Liver (tissue), 9 donors: Measurements from ENCODE around the gene TMUB1. TPM values are rescaled to one million over a fixed set of nuclear protein-coding genes. Genes with fewer than 3 reads are reported as not detected.

Source experiments
- DNase-seq: peaks from one replicate; pipeline ENCODE4 v3.0.0-alpha.2; 2017; ENCODE audit warnings: low spot score
- H3K27ac ChIP-seq, 2 donors: one replicate each; pipeline ENCODE4 v1.7.0; 2013; ENCODE audit warnings: inconsistent platforms in 2 of 2, low read length in 2 of 2, control low read depth in 1 of 2, low read depth in 1 of 2, mild to moderate bottlenecking in 1 of 2
- H3K27me3 ChIP-seq, 4 donors: one replicate each; pipeline versions ENCODE4 v1.6.1 to v1.7.0; 2013; ENCODE audit warnings: low read length in 3 of 4, inconsistent platforms in 1 of 4, mild to moderate bottlenecking in 1 of 4, moderate library complexity in 1 of 4; ENCODE audit not compliant: control insufficient read depth in 4 of 4, insufficient read depth in 4 of 4
- H3K36me3 ChIP-seq, 4 donors: one replicate each; pipeline versions ENCODE4 v1.6.1 to v1.7.0; 2013; ENCODE audit warnings: low read length in 3 of 4, mild to moderate bottlenecking in 3 of 4, low read depth in 1 of 4, moderate library complexity in 1 of 4; ENCODE audit not compliant: control insufficient read depth in 4 of 4, insufficient read depth in 3 of 4
- H3K4me1 ChIP-seq, 4 donors: one replicate each; pipeline versions ENCODE4 v1.6.1 to v1.7.0; 2013; ENCODE audit warnings: low read length in 3 of 4, mild to moderate bottlenecking in 3 of 4, moderate library complexity in 1 of 4; ENCODE audit not compliant: control insufficient read depth in 4 of 4, insufficient read depth in 4 of 4
- H3K4me3 ChIP-seq, 3 donors: one replicate each; pipeline versions ENCODE4 v1.6.1 to v1.7.0; 2013; ENCODE audit warnings: low read length in 3 of 3, control low read depth in 1 of 3, low read depth in 1 of 3, mild to moderate bottlenecking in 1 of 3
- H3K9ac ChIP-seq, 2 donors: one replicate each; pipeline ENCODE4 v1.7.0; 2013; ENCODE audit warnings: low read length in 2 of 2, mild to moderate bottlenecking in 2 of 2, moderate library complexity in 2 of 2, control low read depth in 1 of 2, low read depth in 1 of 2
- H3K9me3 ChIP-seq, 4 donors: one replicate each; pipeline versions ENCODE4 v1.6.1 to v1.7.0; 2013; ENCODE audit warnings: low read length in 3 of 4; ENCODE audit not compliant: control insufficient read depth in 4 of 4
- ATF3 ChIP-seq: IDR thresholded peaks from 2 replicates; pipeline ENCODE4 v1.6.1; 2016; ENCODE audit warnings: antibody characterized with exemption
- EGR1 ChIP-seq, 2 donors: IDR thresholded peaks; 2 replicates each; pipeline ENCODE4 v1.6.1; 2016 to 2018; ENCODE audit warnings: antibody characterized with exemption in 2 of 2, low read depth in 2 of 2
- GABPA ChIP-seq, 2 donors: IDR thresholded peaks in 1 of 2; conservative IDR thresholded peaks in 1 of 2; 2 replicates each; pipeline ENCODE4 v1.6.1; 2016; ENCODE audit warnings: antibody characterized with exemption in 2 of 2, mild to moderate bottlenecking in 1 of 2, moderate library complexity in 1 of 2
- HNF4A ChIP-seq, 2 donors: conservative IDR thresholded peaks; 2 replicates each; pipeline ENCODE4 v1.6.1; 2016; ENCODE audit warnings: antibody characterized with exemption in 2 of 2, mild to moderate bottlenecking in 2 of 2
- HNF4G ChIP-seq: IDR thresholded peaks from 2 replicates; pipeline ENCODE4 v1.6.1; 2016; ENCODE audit warnings: antibody characterized with exemption
- JUND ChIP-seq, 2 donors: IDR thresholded peaks; 2 replicates each; pipeline ENCODE4 v1.6.1; 2016; ENCODE audit warnings: antibody characterized with exemption in 2 of 2
- NR2F2 ChIP-seq: IDR thresholded peaks from 2 replicates; pipeline ENCODE4 v1.6.1; 2016; ENCODE audit warnings: antibody characterized with exemption
- RAD21 ChIP-seq, 2 donors: IDR thresholded peaks; 2 replicates each; pipeline ENCODE4 v1.6.1; 2016; ENCODE audit warnings: antibody characterized with exemption in 2 of 2, mild to moderate bottlenecking in 2 of 2
- RXRA ChIP-seq, 2 donors: IDR thresholded peaks; 2 replicates each; pipeline ENCODE4 v1.6.1; 2017 to 2018; ENCODE audit warnings: antibody characterized with exemption in 2 of 2, mild to moderate bottlenecking in 1 of 2
- SP1 ChIP-seq: IDR thresholded peaks from 2 replicates; pipeline ENCODE4 v1.6.1; 2018; ENCODE audit warnings: antibody characterized with exemption, mild to moderate bottlenecking
- YY1 ChIP-seq: IDR thresholded peaks from 2 replicates; pipeline ENCODE4 v1.6.1; 2016; ENCODE audit warnings: antibody characterized with exemption, mild to moderate bottlenecking
- WGBS: extraction: QIAGEN DNeasy Blood & Tissue Kit; methylation state at CpG from one replicate; pipeline ENCODE4 v1.1.7; 2013; 5-methylcytosine and 5-hydroxymethylcytosine counted together
- polyA plus RNA-seq, 2 donors: library from polyadenylated mRNA; stranded (reverse) in 1 of 2; unstranded in 1 of 2; fragments of 200-250 nt in 1 of 2; fragments of >200 nt in 1 of 2; fragmentation: Nextera tagmentation in 1 of 2; extraction: Ambion mirVana in 1 of 2; gene quantifications; one replicate each; pipeline versions ENCODE4 v1.2.1 to v1.2.3, GENCODE V29; 2013 to 2015
- total RNA-seq, 2 donors: library from RNA; depleted of rRNA; stranded (reverse); fragments of >200 nt; gene quantifications; one replicate each; pipeline ENCODE4 v1.2.3, GENCODE V29; 2014
- TF ChIP-seq, protein P1 (sequence below): IDR thresholded peaks from 2 replicates; pipeline ENCODE4 v1.6.1; 2016; ENCODE audit warnings: antibody characterized with exemption
- TF ChIP-seq, protein P2 (sequence below): fragments of 150-350 bp; IDR thresholded peaks from 2 replicates; pipeline ENCODE4 v1.5.1; 2017; ENCODE audit warnings: improper control_type of control experiment, low read depth, low read length; ENCODE audit not compliant: missing input control
- TF ChIP-seq, protein P3 (sequence below): IDR thresholded peaks from 2 replicates; pipeline ENCODE4 v1.6.1; 2016; ENCODE audit warnings: antibody characterized with exemption
- TF ChIP-seq, protein P4 (sequence below): IDR thresholded peaks from 2 replicates; pipeline ENCODE4 v1.6.1; 2016; ENCODE audit warnings: antibody characterized with exemption, mild to moderate bottlenecking
- donor health status: healthy.
- donor health status: healthy.
- donor health status: healthy.
- donor health status: healthy.
- donor health status: healthy.

The TMUB1 gene
- total and polyA plus RNA-seq, 4 donors: 15.1 to 51.7 (median 30.5) TPM

DNA sequence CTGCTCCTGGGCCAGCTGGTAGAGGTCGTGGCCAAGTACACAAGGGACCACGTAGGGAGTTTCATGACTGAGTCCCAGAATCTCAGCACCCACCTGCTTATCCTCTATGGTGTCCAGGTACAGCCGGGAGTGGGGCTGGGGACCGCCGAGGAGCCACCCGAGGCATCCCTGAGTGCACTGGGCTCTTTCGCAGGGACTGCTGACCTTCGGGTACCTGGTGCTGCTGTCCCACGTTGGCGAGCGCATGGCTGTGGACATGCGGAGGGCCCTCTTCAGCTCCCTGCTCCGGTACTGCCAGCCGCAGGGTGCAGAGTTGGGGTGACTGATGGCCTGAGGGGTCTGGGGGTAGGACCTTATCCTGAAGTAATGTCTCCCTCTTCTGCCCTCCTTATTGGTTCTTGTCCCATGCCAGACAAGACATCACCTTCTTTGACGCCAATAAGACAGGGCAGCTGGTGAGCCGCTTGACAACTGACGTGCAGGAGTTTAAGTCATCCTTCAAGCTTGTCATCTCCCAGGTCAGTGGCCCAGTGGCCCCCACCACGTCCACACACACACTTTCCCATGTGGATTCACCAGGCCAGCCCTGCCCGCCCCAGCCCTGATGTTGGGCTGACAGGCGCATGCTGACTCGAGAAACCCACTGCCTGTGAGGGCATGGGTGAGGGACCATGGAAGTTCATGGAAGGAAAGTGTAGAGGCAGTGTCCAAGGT, 48.8 kb downstream of the TMUB1 start (continued):
- TF ChIP-seq, protein P1, sequence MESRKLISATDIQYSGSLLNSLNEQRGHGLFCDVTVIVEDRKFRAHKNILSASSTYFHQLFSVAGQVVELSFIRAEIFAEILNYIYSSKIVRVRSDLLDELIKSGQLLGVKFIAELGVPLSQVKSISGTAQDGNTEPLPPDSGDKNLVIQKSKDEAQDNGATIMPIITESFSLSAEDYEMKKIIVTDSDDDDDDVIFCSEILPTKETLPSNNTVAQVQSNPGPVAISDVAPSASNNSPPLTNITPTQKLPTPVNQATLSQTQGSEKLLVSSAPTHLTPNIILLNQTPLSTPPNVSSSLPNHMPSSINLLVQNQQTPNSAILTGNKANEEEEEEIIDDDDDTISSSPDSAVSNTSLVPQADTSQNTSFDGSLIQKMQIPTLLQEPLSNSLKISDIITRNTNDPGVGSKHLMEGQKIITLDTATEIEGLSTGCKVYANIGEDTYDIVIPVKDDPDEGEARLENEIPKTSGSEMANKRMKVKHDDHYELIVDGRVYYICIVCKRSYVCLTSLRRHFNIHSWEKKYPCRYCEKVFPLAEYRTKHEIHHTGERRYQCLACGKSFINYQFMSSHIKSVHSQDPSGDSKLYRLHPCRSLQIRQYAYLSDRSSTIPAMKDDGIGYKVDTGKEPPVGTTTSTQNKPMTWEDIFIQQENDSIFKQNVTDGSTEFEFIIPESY: no peak
- TF ChIP-seq EGR1 (IDR thresholded peaks at IDR 0.05; ENCODE audit: low read depth in 2 of 2): no peak
- TF ChIP-seq SP1: no peak
- TF ChIP-seq NR2F2: no peak
- TF ChIP-seq HNF4A (conservative IDR thresholded peaks at IDR 0.05): no peak
- TF ChIP-seq RAD21 (IDR thresholded peaks at IDR 0.05): no peak
- TF ChIP-seq RXRA (IDR thresholded peaks at IDR 0.05): no peak
- no peak for TF ChIP-seq HNF4G

- H3K9ac ChIP-seq: no peak overlapping the region
- no peak overlapping the region for H3K4me3 ChIP-seq
- H3K4me1 ChIP-seq: peaks cover 4 to 7% (median 4%) of the 10 kb centered on the region in 4 donors
- DNase-seq: no peak
- no peak overlapping the region for H3K27ac ChIP-seq
- H3K27me3 ChIP-seq: no peaks in the 10 kb centered on the region
- no peaks in the 10 kb centered on the region for H3K9me3 ChIP-seq
- H3K36me3 ChIP-seq: peaks cover 0 to 22% (median 5%) of the 10 kb centered on the region in 4 donors
- TF ChIP-seq RXRA (IDR thresholded peaks at IDR 0.05) (no peak), GABPA (IDR thresholded peaks at IDR 0.05 in 1 of 2, conservative IDR thresholded peaks at IDR 0.05 in 1 of 2) (no peak), JUND (IDR thresholded peaks at IDR 0.05) (no peak), HNF4G (no peak), HNF4A (conservative IDR thresholded peaks at IDR 0.05) (no peak), YY1 (no peak), RAD21 (IDR thresholded peaks at IDR 0.05) (no peak), ATF3 (no peak), EGR1 (IDR thresholded peaks at IDR 0.05; ENCODE audit: low read depth in 2 of 2) (no peak), NR2F2 (no peak)
- TF ChIP-seq, protein P2, sequence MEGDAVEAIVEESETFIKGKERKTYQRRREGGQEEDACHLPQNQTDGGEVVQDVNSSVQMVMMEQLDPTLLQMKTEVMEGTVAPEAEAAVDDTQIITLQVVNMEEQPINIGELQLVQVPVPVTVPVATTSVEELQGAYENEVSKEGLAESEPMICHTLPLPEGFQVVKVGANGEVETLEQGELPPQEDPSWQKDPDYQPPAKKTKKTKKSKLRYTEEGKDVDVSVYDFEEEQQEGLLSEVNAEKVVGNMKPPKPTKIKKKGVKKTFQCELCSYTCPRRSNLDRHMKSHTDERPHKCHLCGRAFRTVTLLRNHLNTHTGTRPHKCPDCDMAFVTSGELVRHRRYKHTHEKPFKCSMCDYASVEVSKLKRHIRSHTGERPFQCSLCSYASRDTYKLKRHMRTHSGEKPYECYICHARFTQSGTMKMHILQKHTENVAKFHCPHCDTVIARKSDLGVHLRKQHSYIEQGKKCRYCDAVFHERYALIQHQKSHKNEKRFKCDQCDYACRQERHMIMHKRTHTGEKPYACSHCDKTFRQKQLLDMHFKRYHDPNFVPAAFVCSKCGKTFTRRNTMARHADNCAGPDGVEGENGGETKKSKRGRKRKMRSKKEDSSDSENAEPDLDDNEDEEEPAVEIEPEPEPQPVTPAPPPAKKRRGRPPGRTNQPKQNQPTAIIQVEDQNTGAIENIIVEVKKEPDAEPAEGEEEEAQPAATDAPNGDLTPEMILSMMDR: no peak
- TF ChIP-seq, protein P3, sequence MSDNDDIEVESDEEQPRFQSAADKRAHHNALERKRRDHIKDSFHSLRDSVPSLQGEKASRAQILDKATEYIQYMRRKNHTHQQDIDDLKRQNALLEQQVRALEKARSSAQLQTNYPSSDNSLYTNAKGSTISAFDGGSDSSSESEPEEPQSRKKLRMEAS: no peak
- TF ChIP-seq, protein P1: no peak
- TF ChIP-seq, protein P4, sequence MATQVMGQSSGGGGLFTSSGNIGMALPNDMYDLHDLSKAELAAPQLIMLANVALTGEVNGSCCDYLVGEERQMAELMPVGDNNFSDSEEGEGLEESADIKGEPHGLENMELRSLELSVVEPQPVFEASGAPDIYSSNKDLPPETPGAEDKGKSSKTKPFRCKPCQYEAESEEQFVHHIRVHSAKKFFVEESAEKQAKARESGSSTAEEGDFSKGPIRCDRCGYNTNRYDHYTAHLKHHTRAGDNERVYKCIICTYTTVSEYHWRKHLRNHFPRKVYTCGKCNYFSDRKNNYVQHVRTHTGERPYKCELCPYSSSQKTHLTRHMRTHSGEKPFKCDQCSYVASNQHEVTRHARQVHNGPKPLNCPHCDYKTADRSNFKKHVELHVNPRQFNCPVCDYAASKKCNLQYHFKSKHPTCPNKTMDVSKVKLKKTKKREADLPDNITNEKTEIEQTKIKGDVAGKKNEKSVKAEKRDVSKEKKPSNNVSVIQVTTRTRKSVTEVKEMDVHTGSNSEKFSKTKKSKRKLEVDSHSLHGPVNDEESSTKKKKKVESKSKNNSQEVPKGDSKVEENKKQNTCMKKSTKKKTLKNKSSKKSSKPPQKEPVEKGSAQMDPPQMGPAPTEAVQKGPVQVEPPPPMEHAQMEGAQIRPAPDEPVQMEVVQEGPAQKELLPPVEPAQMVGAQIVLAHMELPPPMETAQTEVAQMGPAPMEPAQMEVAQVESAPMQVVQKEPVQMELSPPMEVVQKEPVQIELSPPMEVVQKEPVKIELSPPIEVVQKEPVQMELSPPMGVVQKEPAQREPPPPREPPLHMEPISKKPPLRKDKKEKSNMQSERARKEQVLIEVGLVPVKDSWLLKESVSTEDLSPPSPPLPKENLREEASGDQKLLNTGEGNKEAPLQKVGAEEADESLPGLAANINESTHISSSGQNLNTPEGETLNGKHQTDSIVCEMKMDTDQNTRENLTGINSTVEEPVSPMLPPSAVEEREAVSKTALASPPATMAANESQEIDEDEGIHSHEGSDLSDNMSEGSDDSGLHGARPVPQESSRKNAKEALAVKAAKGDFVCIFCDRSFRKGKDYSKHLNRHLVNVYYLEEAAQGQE: no peak
- 92% methylated on average over 5 of the region's 5 CpGs for WGBS
Observed at GRCh38 chr7:151033864-151034249, 49.4 kb downstream of the TMUB1 start.
